Measurements from ENCODE around the gene DPP9.

The DPP9 gene

DNA sequence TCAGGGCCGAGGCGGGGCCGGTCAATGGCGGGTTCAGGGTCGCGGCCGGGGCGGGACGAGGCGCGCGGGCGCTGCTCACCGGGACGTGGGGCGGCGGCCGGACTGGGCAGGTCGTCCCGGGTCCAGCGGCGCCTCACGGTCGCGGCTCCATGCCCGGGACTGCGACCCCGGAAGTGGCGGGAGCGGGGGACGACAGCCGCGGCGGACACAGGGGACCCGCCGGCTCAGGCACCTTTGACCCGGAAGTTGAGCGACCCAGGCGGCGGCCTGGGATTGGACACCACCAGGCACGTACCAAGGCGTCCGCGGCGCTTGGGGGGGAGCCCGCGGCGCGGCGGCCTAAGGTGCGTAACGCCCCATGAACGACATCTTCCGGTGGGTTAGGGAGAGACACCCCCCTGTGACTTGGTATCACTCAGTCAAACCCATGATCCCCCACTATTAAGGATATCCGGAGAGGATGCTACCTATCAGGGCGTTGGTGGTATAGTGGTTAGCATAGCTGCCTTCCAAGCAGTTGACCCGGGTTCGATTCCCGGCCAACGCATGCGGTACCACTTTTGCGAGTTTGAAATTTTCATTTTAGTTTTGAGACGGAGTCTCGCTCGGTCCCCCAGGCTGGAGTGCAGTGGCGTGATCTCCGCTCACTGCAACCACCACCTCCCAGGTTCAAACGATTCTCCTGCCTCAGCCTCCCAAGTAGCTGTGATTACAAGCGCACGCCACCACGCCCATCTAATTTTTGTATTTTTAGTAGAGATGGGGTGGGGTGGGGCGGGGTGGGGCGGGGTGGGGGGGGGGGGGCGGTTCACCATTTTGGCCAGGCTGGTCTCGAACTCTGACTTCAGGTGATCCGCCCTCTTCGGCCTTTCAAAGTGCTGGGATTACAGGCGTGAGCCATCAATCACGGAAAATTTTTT, at the start of gene DPP9:
Gene DPP9 (minus strand): TSS at position 248 of the 920 bp plus-strand sequence. CDS start 3,936 bp downstream, outside the sequence.
- POLR2A ChIA-PET, result interaction anchor here (1.2 to 4.5 kb wide), 2 partner anchors 68 to 73 kb away, joined by 3 to 25 read pairs; partner anchors contain the start of gene FEM1A
- peak; percentile 99 for DNase-seq (ENCODE audit: extremely low spot score)
- TF ChIP-seq SUZ12 (IDR thresholded peaks at IDR 0.05) (no peak), ZNF384 (IDR thresholded peaks at IDR 0.05) (no peak), NFRKB (IDR thresholded peaks at IDR 0.05) (no peak), TARDBP (IDR thresholded peaks at IDR 0.05) (peak; percentile 30; the same call in 1 of the 2 replicates), CTBP1 (IDR thresholded peaks at IDR 0.05; ENCODE audit: borderline replicate concordance) (no peak; the same call in 1 of the 2 replicates), LEF1 (IDR thresholded peaks at IDR 0.05; ENCODE audit: borderline replicate concordance) (peak; percentile 57; the same call in 1 of the 2 replicates), FOXM1 (IDR thresholded peaks at IDR 0.05; ENCODE audit: borderline replicate concordance) (peak; percentile 63; the same call in 1 of the 2 replicates), FOXK2 (IDR thresholded peaks at IDR 0.05) (no peak), HDGF (IDR thresholded peaks at IDR 0.05; ENCODE audit: borderline replicate concordance) (no peak), ARNT (IDR thresholded peaks at IDR 0.05) (no peak), L3MBTL2 (conservative IDR thresholded peaks at IDR 0.05) (no peak), BHLHE40 (IDR thresholded peaks at IDR 0.05; ENCODE audit: borderline replicate concordance) (peak; percentile 64), ELF4 (IDR thresholded peaks at IDR 0.05) (peak; percentile 90), SP1 (IDR thresholded peaks at IDR 0.05) (no peak), FOXA1 (IDR thresholded peaks at IDR 0.05) (no peak)
- TF ChIP-seq, protein P1, sequence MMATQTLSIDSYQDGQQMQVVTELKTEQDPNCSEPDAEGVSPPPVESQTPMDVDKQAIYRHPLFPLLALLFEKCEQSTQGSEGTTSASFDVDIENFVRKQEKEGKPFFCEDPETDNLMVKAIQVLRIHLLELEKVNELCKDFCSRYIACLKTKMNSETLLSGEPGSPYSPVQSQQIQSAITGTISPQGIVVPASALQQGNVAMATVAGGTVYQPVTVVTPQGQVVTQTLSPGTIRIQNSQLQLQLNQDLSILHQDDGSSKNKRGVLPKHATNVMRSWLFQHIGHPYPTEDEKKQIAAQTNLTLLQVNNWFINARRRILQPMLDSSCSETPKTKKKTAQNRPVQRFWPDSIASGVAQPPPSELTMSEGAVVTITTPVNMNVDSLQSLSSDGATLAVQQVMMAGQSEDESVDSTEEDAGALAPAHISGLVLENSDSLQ (IDR thresholded peaks at IDR 0.05), result peak; percentile 13; the same call in 1 of the 2 replicates
- CTCF ChIA-PET, result interaction anchor here (0.9 to 3.1 kb wide), 3 partner anchors 47 to 86 kb away, joined by 3 to 15 read pairs (median 5); partner anchors contain the start of gene FEM1A

DNA sequence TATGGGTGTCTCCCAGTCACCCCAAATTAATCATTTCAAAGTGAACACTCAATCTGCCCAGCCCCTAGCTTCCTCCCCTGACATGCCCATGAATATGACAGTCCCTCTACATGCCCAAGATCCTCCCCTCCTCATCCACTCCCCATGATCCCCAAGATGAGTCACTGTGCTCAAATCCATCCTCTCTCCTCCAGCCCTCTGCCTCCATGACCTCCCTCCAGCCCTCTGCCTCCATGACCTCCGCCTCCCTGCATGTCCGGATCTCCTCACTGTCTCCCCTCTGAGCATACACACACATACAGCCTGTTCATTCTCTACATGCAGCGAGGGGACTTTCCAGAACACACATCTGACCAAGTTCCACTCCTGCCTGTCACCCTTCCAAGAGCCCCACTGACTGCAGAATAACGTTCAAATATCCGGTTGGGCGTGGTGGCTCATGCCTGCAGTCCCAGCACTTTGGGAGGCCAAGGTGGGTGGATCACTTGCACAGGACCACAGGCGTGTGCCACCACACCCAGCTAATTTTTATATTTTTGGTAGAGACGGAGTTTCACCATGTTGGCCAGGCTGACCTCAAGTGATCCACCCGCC, 49.5 kb upstream of the DPP9 start:
- ChIA-PET CTCF (no interaction called here), POLR2A (no interaction called here)
- TF ChIP-seq LEF1 (IDR thresholded peaks at IDR 0.05; ENCODE audit: borderline replicate concordance), result no peak
- no peak for TF ChIP-seq NFRKB (IDR thresholded peaks at IDR 0.05)
- TF ChIP-seq ZNF384 (IDR thresholded peaks at IDR 0.05), result no peak
- TF ChIP-seq SUZ12 (IDR thresholded peaks at IDR 0.05), result no peak
- no peak for TF ChIP-seq BHLHE40 (IDR thresholded peaks at IDR 0.05; ENCODE audit: borderline replicate concordance)
- TF ChIP-seq L3MBTL2 (conservative IDR thresholded peaks at IDR 0.05), result no peak
- no peak for DNase-seq (ENCODE audit: extremely low spot score)

DNA sequence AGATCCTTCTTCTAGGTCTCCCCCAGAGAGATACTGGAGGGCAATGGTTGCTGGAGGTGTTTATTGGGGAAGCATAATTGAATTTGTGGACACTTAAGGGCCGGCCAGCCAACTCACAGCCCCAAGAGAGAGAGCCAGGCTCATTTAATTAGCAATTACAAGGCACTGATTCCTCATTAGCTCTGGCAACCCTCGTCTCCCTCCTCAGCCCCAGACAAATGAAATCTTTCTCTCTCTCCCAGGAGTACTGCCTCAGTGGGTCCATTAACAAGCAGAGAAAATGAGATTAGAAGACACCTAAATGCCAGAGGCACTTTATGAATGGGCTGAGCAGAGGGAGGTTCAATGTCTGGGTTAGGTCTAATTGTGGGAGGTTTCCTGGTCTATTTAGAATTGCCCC, 48.9 kb upstream of the DPP9 start:
- no peak for DNase-seq (ENCODE audit: extremely low spot score)
- POLR2A ChIA-PET, result no interaction called here
- TF ChIP-seq L3MBTL2 (conservative IDR thresholded peaks at IDR 0.05) (no peak), HDGF (IDR thresholded peaks at IDR 0.05; ENCODE audit: borderline replicate concordance) (no peak), ARNT (IDR thresholded peaks at IDR 0.05) (no peak), NFRKB (IDR thresholded peaks at IDR 0.05) (no peak), ZNF384 (IDR thresholded peaks at IDR 0.05) (no peak), TARDBP (IDR thresholded peaks at IDR 0.05) (no peak), SUZ12 (IDR thresholded peaks at IDR 0.05) (no peak), FOXA1 (IDR thresholded peaks at IDR 0.05) (no peak)
- TF ChIP-seq, protein P1 (IDR thresholded peaks at IDR 0.05), result no peak
- CTCF ChIA-PET, result no interaction called here

DNA sequence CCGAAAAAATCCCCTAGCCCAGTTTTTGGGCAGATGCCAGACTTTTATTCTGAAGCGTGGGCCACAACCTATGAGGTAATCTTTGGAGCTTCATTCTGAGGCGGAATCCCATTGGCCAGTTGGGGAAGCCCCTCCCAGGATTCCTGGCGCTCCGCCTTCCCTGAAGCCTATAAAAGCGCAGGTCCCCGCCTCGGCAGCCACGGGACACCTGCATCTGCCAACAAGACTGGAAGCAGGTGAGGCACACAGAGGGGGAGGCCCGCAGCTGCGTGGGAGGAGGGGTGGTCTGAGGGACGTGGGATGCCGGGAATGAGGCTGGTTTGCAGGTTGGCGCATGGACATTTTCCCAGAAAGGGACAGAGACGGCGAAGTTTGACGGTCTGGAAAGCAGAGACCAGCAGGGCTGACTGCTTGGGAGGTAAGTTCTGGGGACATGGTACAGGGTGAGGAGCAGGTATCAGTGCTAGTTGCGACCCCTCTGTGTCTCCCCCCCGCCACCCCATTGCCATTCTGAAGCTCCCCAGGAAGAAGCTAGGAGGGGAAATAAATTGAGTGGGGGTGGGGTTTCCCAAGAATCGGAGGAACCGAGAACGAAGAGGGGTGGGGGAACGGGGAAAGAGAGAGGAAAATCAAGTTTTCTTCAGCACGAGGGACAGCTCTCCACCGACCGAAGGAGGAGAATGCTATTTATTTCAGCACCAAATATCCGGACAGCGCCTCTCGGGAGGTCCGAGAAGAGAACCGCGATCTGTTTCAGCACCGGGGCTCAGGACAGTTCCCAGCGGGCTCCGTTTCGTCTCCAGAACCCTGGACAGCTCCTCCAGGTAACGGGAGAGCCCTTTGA, 45.5 kb upstream of the DPP9 start:
- CTCF ChIA-PET, result interaction anchor here (0.6 kb wide), 1 partner anchor 13 kb away, joined by 4 read pairs; no protein-coding TSS in a partner anchor
- DNase-seq (ENCODE audit: extremely low spot score), result peak; percentile 90
- POLR2A ChIA-PET, result no interaction called here
- TF ChIP-seq HDGF (IDR thresholded peaks at IDR 0.05; ENCODE audit: borderline replicate concordance) (no peak), FOXK2 (IDR thresholded peaks at IDR 0.05) (no peak), TARDBP (IDR thresholded peaks at IDR 0.05) (peak; percentile 50; the same call in 1 of the 2 replicates), ARNT (IDR thresholded peaks at IDR 0.05) (no peak), NFRKB (IDR thresholded peaks at IDR 0.05) (0 out of 2 replicates have a peak, but pooled peaks have one; percentile 28)

DNA sequence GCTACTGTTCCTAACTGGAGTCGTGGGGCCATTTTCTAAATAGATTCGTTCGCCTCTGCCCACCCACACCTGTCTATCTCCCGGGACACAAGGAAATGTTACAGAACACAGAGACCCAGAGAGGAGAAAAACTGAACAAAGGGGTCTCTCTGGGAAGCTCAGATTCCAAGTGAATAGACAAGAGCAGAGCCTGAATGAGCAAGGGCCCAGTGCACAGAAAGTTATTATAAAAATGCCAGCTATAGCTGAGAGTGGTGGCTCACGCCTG, 40.7 kb upstream of the DPP9 start:
- POLR2A ChIA-PET, result no interaction called here
- no peak for DNase-seq (ENCODE audit: extremely low spot score)
- CTCF ChIA-PET, result interaction anchor here (0.6 kb wide), 1 partner anchor 45 kb away, joined by 5 read pairs; no protein-coding TSS in a partner anchor
- TF ChIP-seq HDGF (IDR thresholded peaks at IDR 0.05; ENCODE audit: borderline replicate concordance) (no peak), ARNT (IDR thresholded peaks at IDR 0.05) (no peak), FOXM1 (IDR thresholded peaks at IDR 0.05; ENCODE audit: borderline replicate concordance) (no peak), SP1 (IDR thresholded peaks at IDR 0.05) (no peak), ZNF384 (IDR thresholded peaks at IDR 0.05) (no peak), SUZ12 (IDR thresholded peaks at IDR 0.05) (no peak), L3MBTL2 (conservative IDR thresholded peaks at IDR 0.05) (no peak), CTBP1 (IDR thresholded peaks at IDR 0.05; ENCODE audit: borderline replicate concordance) (no peak)

DNA sequence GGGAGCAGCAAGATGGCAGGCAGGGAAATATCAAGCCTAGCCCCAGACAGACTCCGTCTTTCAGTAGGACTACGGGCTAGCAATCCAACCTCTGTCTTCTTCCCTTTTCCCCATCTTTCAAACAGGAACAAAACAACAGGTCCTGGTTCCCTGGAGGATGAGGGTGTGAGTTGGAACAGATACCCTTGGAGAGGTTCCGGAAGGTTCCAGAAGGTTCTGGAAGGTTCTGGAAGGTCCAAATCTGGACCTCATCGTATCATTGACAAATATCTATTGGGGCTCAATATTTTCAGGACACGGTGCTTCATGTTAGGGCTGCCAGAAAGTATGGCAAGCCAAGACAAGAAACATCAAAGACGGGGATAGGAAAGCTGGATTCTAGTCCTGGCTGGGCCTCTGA, 39.4 kb upstream of the DPP9 start:
- CTCF ChIA-PET, result interaction anchor here (0.6 kb wide), 1 partner anchor 14 kb away, joined by 4 read pairs; no protein-coding TSS in a partner anchor
- DNase-seq (ENCODE audit: extremely low spot score), result no peak
- POLR2A ChIA-PET, result no interaction called here
- TF ChIP-seq ELF4 (IDR thresholded peaks at IDR 0.05) (no peak), TARDBP (IDR thresholded peaks at IDR 0.05) (no peak), FOXM1 (IDR thresholded peaks at IDR 0.05; ENCODE audit: borderline replicate concordance) (no peak)
- TF ChIP-seq, protein P1 (IDR thresholded peaks at IDR 0.05), result no peak

All from HEK293T (cell line).